IMR-90 (cell line): ENCODE results near the gene ORMDL3. TPM values are rescaled to one million over a fixed set of nuclear protein-coding genes. Genes with fewer than 3 reads are reported as not detected.
A peak's percentile ranks its signal among the peaks of the same experiment; 100 is the strongest.

ENCODE experiments used
- ATAC-seq: fragments of 200-7000 bp; cut with Tn5 transposase; 2 replicates; pipeline ENCODE4 v1.9.1; 2020; ENCODE audit warnings: low read depth, mild to moderate bottlenecking, moderate library complexity
- BruUV-seq: library from RNA; stranded (reverse); fragments of 400-500 nt; replicated peaks from 2 replicates; lab custom pipeline; 2021; lab: Mats Ljungman, UMichigan
- CTCF ChIA-PET: fragments of 300-600 bp; formaldehyde crosslinking; extraction: SDS; loops from one replicate; lab custom pipeline; 2021; ENCODE audit warnings: antibody characterized with exemption; lab: Yijun Ruan, JAX
- POLR2A ChIA-PET: fragments of 300-600 bp; sonication (Branson Sonifier 250); formaldehyde crosslinking; loops from one replicate; lab custom pipeline; 2022; ENCODE audit warnings: antibody characterized with exemption; ENCODE audit not compliant: unreplicated experiment; lab: Charles Lee
- DNase-seq: peaks from one replicate; pipeline ENCODE4 v3.0.0; 2013
- H2AFZ ChIP-seq: replicated peaks from 2 replicates; pipeline ENCODE3; 2013; ENCODE audit warnings: low read length, mild to moderate bottlenecking; ENCODE audit not compliant: poor library complexity
- H2AK5ac ChIP-seq: 2 replicates; pipeline ENCODE4 v1.6.1; 2013; ENCODE audit warnings: low read depth, low read length, inconsistent platforms
- H2AK9ac ChIP-seq: replicated peaks from 2 replicates; pipeline ENCODE3; 2013; ENCODE audit warnings: mild to moderate bottlenecking, low read depth, low read length, moderate library complexity; ENCODE audit not compliant: poor library complexity
- H2BK120ac ChIP-seq: 2 replicates; pipeline ENCODE4 v1.6.1; 2013; ENCODE audit warnings: low read depth, low read length, inconsistent platforms
- H2BK15ac ChIP-seq: 3 replicates; pipeline ENCODE4 v1.6.1; 2013; ENCODE audit warnings: low read depth, low read length, inconsistent platforms
- H2BK20ac ChIP-seq: 2 replicates; pipeline ENCODE4 v1.6.1; 2013; ENCODE audit warnings: low read depth, mild to moderate bottlenecking, inconsistent platforms, low read length, moderate library complexity
- H2BK5ac ChIP-seq: 2 replicates; pipeline ENCODE4 v1.6.1; 2013; ENCODE audit warnings: mild to moderate bottlenecking, low read depth, low read length, inconsistent platforms; ENCODE audit not compliant: poor library complexity, severe bottlenecking
- H3K14ac ChIP-seq: replicated peaks from 2 replicates; pipeline ENCODE4 v1.6.1; 2013; ENCODE audit warnings: low read depth, low read length, inconsistent platforms
- H3K18ac ChIP-seq: 2 replicates; pipeline ENCODE4 v1.6.1; 2013; ENCODE audit warnings: low read depth, low read length, control low read depth
- H3K23ac ChIP-seq: 2 replicates; pipeline ENCODE4 v1.6.1; 2013; ENCODE audit warnings: low read depth, low read length, inconsistent platforms
- H3K27ac ChIP-seq: 2 replicates; pipeline ENCODE4 v1.5.1; 2013; ENCODE audit warnings: mild to moderate bottlenecking, control low read depth, low read length; ENCODE audit not compliant: insufficient read depth
- H3K27me3 ChIP-seq: 2 replicates; pipeline ENCODE4 v1.6.1; 2013; ENCODE audit warnings: low read length; ENCODE audit not compliant: control insufficient read depth, insufficient read depth
- H3K36me3 ChIP-seq: 2 replicates; pipeline ENCODE4 v1.6.1; 2013; ENCODE audit warnings: low read length, mixed read lengths; ENCODE audit not compliant: control insufficient read depth, insufficient read depth
- H3K4ac ChIP-seq: 2 replicates; pipeline ENCODE4 v1.6.1; 2013; ENCODE audit warnings: low read depth, low read length, inconsistent platforms
- H3K4me1 ChIP-seq: 2 replicates; pipeline ENCODE4 v1.6.1; 2013; ENCODE audit warnings: low read length, mixed read lengths; ENCODE audit not compliant: control insufficient read depth, insufficient read depth
- H3K4me2 ChIP-seq: 2 replicates; pipeline ENCODE4 v1.6.1; 2013; ENCODE audit warnings: low read depth, mild to moderate bottlenecking, control low read depth, low read length, moderate library complexity
- H3K4me3 ChIP-seq: 2 replicates; pipeline ENCODE4 v1.5.1; 2013; ENCODE audit warnings: low read depth, mild to moderate bottlenecking, control low read depth, low read length, moderate library complexity; ENCODE audit not compliant: insufficient read depth
- H3K56ac ChIP-seq: 2 replicates; pipeline ENCODE4 v1.6.1; 2013; ENCODE audit warnings: low read length, inconsistent platforms; ENCODE audit not compliant: insufficient read depth; ENCODE audit errors: extremely low read depth
- H3K79me1 ChIP-seq, 2 experiments: 2 replicates each; pipeline ENCODE4 v1.6.1; 2013; ENCODE audit warnings: low read length in 2 of 2, inconsistent platforms in 1 of 2, low read depth in 1 of 2
- H3K9ac ChIP-seq: 2 replicates; pipeline ENCODE4 v1.6.1; 2013; ENCODE audit warnings: low read depth, low read length, control low read depth
- H3K9me1 ChIP-seq: 2 replicates; pipeline ENCODE4 v1.6.1; 2013; ENCODE audit warnings: low read length, inconsistent platforms; ENCODE audit not compliant: insufficient read depth
- H3K9me3 ChIP-seq: 2 replicates; pipeline ENCODE4 v1.6.1; 2013; ENCODE audit warnings: low read length; ENCODE audit not compliant: control insufficient read depth, insufficient read depth
- H4K20me1 ChIP-seq: 2 replicates; pipeline ENCODE4 v1.6.1; 2013; ENCODE audit warnings: low read length, inconsistent platforms; ENCODE audit not compliant: insufficient read depth
- H4K5ac ChIP-seq: 2 replicates; pipeline ENCODE4 v1.6.1; 2013; ENCODE audit warnings: mild to moderate bottlenecking, low read depth, low read length, control low read depth
- H4K8ac ChIP-seq, 2 experiments: 2 replicates each; pipeline ENCODE4 v1.6.1; 2013; ENCODE audit warnings: low read depth in 2 of 2, low read length in 2 of 2, control low read depth in 1 of 2, inconsistent platforms in 1 of 2
- H4K91ac ChIP-seq: 2 replicates; pipeline ENCODE4 v1.6.1; 2013; ENCODE audit warnings: low read depth, low read length, inconsistent platforms; ENCODE audit not compliant: insufficient read depth
- CEBPB ChIP-seq: IDR thresholded peaks from 2 replicates; pipeline ENCODE4 v1.6.1; 2012; ENCODE audit warnings: low read depth, low read length, improper control_type of control experiment
- CHD1 ChIP-seq: IDR thresholded peaks from 2 replicates; pipeline ENCODE4 v1.6.1; 2012; ENCODE audit warnings: low read depth, low read length, improper control_type of control experiment
- MXI1 ChIP-seq: IDR thresholded peaks from 2 replicates; pipeline ENCODE4 v1.6.1; 2012; ENCODE audit warnings: low read depth, mild to moderate bottlenecking, low read length, moderate library complexity, borderline replicate concordance
- NFE2L2 ChIP-seq: fragments of 150-350 bp; IDR thresholded peaks from 2 replicates; pipeline ENCODE4 v1.6.1; 2016; ENCODE audit warnings: low read depth, mild to moderate bottlenecking, low read length
- RAD21 ChIP-seq: IDR thresholded peaks from 2 replicates; pipeline ENCODE4 v1.6.1; 2012; ENCODE audit warnings: low read length, improper control_type of control experiment
- WGBS, 2 experiments: methylation state at CpG; one replicate each; pipeline versions ENCODE4 v1.1.5 to v1.1.7; 2013; ENCODE audit warnings: missing lambda C conversion rate in 2 of 2; ENCODE audit not compliant: insufficient read length in 1 of 2; ENCODE audit errors: extremely low coverage in 2 of 2; 5-methylcytosine and 5-hydroxymethylcytosine counted together
- dilution Hi-C: fragments of 300-500 bp; cut with HindIII; formaldehyde crosslinking; loops from one replicate; pipeline ENCODE4 v1.14.3; 2018; ENCODE audit warnings: low sequenced_read_pairs; ENCODE audit not compliant: unreplicated experiment
- in situ Hi-C: fragments of 300-500 bp; cut with MboI; formaldehyde crosslinking; loops from 3 replicates; pipeline ENCODE4 v1.14.3; 2019; ENCODE audit warnings: low sequenced_read_pairs, inconsistent platforms, mixed read lengths
- intact Hi-C: fragments of 100-400 bp; cut with micrococcal nuclease; formaldehyde crosslinking; loops from 2 replicates; pipeline ENCODE4 v1.10.0; 2022
- polyA plus RNA-seq, 3 experiments: library from polyadenylated mRNA; depleted of rRNA; stranded (reverse); fragments of >200 nt; gene quantifications; 2 replicates each; pipeline ENCODE4 v1.2.3, GENCODE V29; 2012; ENCODE audit warnings: low replicate concordance in 1 of 3
- total RNA-seq: library from RNA; depleted of rRNA; stranded (reverse); fragments of >200 nt; gene quantifications from 2 replicates; pipeline ENCODE4 v1.2.3, GENCODE V29; 2012
- TF ChIP-seq, protein P1 (sequence below): fragments of 150-350 bp; IDR thresholded peaks from 2 replicates; pipeline ENCODE4 v1.6.1; 2017; ENCODE audit warnings: mild to moderate bottlenecking, antibody characterized with exemption, low read length, low read depth
- TF ChIP-seq, protein P2 (sequence below): fragments of 150-350 bp; IDR thresholded peaks from 2 replicates; pipeline ENCODE4 v1.6.1; 2016; ENCODE audit warnings: low read depth, mild to moderate bottlenecking, low read length, moderate library complexity, borderline replicate concordance

The ORMDL3 gene
- total and polyA plus RNA-seq, 2 of the 4 experiments (the other 2 are of a cell fraction), result 45.7 to 78.6 TPM

DNA sequence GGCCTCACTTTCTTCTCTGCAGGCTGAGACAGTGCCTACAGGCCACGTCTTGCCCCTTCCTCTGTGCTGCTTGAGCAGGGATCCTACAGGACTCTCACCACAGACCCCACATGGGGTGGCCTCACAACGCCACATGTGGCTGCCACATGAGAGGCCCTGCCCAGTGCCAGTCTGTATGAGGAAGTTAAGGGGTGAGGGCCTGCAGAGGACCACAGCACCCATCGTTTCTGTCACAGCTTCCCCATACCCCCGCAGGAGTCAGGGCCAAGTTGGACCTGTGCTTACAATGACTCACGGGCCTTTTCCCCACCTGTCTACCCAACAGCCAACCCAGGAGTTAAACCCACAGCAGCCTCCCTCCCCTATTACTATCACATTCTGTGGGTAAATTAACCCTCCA lies 6.1 kb downstream of the ORMDL3 start:
- H4K8ac ChIP-seq, result no peak overlapping the region
- no peak overlapping the region for H2BK120ac ChIP-seq
- no peak overlapping the region for H3K14ac ChIP-seq
- POLR2A ChIA-PET, result interaction anchor here (0.6 kb wide), 1 partner anchor 39 kb away, joined by 12 read pairs; no protein-coding TSS in a partner anchor
- peaks cover 50% of the 10 kb centered on the region for H3K36me3 ChIP-seq
- ATAC-seq, result no peak
- CTCF ChIA-PET, result no interaction called here
- no peaks in the 10 kb centered on the region for H3K27me3 ChIP-seq
- H2BK5ac ChIP-seq, result no peak overlapping the region
- H2BK20ac ChIP-seq, result no peak overlapping the region
- 100% methylated on average over 2 of the region's 5 CpGs; no CpG with 5 or more reads in 1 of the 2 experiments for WGBS, 2 experiments
- no peak overlapping the region for H2AK9ac ChIP-seq
- H3K18ac ChIP-seq, result no peak overlapping the region
- in situ Hi-C loops (no loop called here), dilution Hi-C loops (no loop called here), intact Hi-C loops (no loop called here)
- no peak overlapping the region for H2AK5ac ChIP-seq
- H3K4me3 ChIP-seq, result no peak overlapping the region
- H2AFZ ChIP-seq, result no peak overlapping the region
- H3K9me1 ChIP-seq, result peaks cover 35% of the 10 kb centered on the region
- no peak overlapping the region for H3K23ac ChIP-seq
- peaks cover 33% of the 10 kb centered on the region for H4K20me1 ChIP-seq
- TF ChIP-seq NFE2L2, result no peak
- TF ChIP-seq, protein P1, sequence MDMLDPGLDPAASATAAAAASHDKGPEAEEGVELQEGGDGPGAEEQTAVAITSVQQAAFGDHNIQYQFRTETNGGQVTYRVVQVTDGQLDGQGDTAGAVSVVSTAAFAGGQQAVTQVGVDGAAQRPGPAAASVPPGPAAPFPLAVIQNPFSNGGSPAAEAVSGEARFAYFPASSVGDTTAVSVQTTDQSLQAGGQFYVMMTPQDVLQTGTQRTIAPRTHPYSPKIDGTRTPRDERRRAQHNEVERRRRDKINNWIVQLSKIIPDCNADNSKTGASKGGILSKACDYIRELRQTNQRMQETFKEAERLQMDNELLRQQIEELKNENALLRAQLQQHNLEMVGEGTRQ, result no peak
- TF ChIP-seq, protein P2, sequence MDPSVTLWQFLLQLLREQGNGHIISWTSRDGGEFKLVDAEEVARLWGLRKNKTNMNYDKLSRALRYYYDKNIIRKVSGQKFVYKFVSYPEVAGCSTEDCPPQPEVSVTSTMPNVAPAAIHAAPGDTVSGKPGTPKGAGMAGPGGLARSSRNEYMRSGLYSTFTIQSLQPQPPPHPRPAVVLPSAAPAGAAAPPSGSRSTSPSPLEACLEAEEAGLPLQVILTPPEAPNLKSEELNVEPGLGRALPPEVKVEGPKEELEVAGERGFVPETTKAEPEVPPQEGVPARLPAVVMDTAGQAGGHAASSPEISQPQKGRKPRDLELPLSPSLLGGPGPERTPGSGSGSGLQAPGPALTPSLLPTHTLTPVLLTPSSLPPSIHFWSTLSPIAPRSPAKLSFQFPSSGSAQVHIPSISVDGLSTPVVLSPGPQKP, result no peak
- no peak for TF ChIP-seq CHD1
- TF ChIP-seq RAD21, result no peak
- no peak for TF ChIP-seq CEBPB
- TF ChIP-seq MXI1, result no peak
- H3K4me1 ChIP-seq, result peaks cover 22% of the 10 kb centered on the region
- no peak overlapping the region for H2BK15ac ChIP-seq
- no peak overlapping the region for H4K5ac ChIP-seq
- H3K27ac ChIP-seq, result no peak overlapping the region
- no peak overlapping the region for H3K56ac ChIP-seq
- DNase-seq, result no peak
- H3K9ac ChIP-seq, result no peak overlapping the region
- no peak overlapping the region for H3K4me2 ChIP-seq
- no peak overlapping the region for H4K91ac ChIP-seq
- BruUV-seq, result TSS peak; percentile 83
- no peaks in the 10 kb centered on the region for H3K9me3 ChIP-seq
- H3K79me1 ChIP-seq, result peaks cover 9 to 45% of the 10 kb centered on the region in 2 experiments; a peak in 3 of 4 replicates
- H3K4ac ChIP-seq, result no peak overlapping the region
